HG03103 (cell line): ENCODE measurements around the gene FUT6.

ENCODE experiments used
- ATAC-seq: cut with Tn5 transposase; IDR thresholded peaks from one replicate; pipeline ENCODE4 v1.9.1; 2021; ENCODE audit warnings: low read depth; ENCODE audit not compliant: unreplicated experiment

FUT6 gene

DNA sequence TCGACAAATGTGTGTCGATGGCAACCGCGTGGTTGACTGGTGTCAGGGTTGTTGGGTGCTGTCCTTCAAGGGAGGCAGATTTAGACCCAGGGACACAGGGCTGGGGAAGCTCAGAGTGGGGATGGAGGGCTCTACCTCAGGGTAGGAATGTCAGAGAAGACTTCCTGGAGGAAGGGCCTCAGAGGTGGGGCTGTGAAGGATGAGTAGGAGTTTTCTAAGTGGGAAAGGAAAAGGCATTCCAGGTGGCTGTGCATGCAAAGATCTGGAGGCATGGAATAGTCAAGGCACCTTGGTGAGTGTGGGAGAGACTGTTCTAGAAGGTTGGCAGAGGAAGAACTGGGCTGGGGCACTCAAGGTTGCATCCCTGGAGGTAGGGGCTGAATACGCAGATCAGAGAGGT is 32.6 kb downstream of the FUT6 start:
- no peak for ATAC-seq

DNA sequence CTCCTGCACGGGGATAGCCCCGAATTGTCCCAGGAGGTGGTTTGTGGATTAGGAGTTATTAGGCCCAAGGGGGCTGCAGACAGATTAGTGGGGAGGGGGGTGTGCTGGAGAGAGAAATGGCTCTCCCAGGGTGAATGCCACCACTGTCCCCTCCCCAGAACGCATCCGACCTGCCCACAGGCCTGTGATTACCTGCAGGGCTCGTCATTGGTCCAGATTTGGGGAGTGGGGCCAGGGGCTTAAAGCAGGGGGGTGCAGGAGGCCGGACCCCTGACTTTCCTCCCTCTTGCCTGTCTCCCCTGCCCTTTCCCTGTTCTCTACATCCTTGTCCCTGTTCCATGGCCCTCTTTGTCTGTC is 33.4 kb downstream of the FUT6 start:
- ATAC-seq, result no peak

DNA sequence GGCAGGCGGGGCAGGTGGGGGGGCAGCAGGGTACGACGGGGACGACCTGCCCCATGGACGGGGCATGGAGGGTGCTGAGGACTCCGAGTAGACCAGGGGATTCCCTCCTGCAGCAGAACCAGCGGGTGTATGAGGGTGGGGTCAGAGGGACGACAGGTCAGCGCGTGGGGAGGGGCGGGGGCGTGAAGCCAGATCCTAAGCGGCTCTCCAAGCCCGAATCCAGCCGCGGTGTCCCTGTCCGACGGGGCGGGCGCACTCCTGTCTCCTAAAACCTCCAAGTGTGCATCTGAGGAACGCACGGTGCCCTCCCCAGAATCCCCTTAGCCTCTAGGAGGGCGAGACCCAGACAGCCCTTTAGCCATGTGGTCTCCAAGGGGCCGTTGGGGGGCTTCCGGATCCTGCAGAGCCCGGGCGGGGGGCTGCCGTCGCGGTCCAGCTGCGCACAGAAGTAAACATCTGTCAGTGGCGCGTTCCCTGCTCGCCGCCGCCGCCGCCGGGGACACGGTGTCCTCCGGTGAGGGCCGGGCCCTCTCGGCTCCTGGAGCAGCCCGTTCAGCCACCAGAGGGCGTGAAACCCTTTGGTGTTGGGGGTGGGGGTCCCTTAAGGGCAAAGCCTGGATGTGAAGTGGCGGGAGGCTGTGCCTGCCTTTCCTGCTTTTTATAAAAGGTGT is 33.9 kb downstream of the FUT6 start:
- ATAC-seq, result no peak

DNA sequence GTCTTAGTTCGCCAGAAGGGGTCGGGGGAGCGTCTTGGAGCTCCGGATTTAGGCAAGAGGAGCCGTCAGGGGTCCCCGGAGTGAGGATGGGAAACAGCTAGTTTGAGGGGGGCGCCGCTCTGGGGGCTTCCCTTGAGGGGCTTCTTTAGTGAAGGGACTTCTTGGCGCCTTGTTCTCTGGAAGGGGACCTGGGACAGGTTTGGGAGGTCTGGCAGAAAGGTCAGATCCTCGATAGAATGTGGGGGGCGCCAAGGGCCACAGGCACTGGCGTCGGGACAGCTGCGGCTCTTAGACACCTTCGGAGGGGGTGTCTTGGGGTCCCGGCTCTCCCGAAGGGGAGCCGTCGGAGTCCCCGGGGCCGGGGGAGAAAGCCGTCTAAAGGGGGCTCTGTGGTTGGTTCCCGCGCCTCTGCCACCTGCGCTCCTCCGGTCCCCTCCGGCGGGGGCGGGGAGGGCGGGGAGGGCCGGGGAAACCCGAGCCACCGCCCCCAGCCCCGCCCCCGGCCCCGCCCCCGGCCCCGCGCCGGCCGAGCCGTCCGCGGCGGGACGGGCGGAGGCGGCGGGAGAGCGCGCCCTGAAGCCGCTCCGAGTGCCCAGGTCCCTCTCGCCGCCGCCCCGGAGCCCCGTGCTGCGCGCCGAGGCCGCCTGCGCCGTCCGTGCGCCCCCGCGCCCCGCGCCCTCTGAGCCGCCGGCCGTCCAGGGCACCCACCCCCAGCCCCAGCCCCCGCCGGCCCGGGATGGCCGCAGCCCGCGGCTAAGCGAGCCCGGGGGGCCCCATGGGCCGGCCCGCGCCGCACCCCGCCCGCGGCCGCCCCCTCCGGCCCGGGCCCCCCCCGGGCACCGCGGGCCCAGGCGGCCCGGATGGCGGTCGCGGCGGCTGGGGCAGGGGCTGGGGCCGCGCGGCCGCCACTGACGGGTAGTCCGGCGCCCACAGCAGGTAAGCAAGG is 34.7 kb downstream of the FUT6 start, which contains the start of gene NRTN:
Gene NRTN (plus strand): TSS at position 552 of the 946 bp plus-strand sequence. CDS start 19,099 bp downstream, outside the sequence.
- no peak for ATAC-seq

DNA sequence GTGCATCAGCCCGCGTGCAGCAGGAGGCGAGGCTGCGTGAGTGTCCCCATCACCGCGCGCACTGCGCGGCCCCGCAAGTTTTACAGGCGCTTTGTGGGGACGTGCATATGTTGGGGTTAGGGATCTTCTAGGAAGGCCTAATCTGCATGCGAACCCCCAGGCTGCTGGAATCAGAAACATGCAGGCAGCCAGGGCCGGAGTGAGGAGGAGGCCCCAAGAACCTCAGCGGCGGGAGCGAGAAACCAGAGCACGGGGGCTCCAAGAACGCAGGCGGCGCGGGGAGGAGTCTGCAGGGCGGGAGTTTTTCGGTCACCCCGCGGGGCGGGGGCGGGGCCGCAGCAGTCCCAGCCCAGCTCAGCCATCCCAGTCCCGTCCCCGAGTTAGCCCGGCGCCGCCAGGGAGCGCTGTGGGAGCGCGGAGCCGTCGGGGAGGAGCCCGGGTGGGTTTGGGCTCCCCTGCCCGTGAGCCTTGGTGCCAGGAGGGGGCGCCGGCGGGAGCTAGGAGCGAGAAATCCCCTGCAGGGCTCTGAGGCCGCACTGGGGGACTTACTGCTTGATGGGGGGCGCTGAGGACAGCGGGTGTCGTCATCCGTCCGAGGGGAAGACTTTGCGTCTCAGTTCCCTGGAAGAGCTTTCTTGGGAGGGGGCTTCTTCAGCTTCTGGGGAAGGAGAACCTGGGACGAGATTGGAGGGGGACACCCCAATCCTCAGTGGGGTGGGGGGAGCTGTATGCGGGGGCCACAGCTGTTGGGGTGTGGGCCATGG is 35.6 kb downstream of the FUT6 start:
- peak; percentile 60 for ATAC-seq

DNA sequence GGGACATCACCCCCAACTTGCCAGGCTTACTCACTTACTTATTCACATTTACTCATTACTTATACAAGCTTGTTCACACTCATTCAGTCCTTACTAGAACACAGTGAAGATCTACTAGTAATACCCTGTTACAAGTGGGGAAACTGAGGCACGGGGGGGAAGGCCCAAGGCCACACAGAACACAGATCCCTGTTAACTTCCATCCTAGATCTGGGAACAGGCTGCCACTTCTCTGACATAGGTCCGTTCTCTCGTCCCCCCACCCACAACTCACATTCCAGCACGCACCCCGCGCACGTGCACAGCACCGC is 36.1 kb downstream of the FUT6 start:
- ATAC-seq, result no peak

DNA sequence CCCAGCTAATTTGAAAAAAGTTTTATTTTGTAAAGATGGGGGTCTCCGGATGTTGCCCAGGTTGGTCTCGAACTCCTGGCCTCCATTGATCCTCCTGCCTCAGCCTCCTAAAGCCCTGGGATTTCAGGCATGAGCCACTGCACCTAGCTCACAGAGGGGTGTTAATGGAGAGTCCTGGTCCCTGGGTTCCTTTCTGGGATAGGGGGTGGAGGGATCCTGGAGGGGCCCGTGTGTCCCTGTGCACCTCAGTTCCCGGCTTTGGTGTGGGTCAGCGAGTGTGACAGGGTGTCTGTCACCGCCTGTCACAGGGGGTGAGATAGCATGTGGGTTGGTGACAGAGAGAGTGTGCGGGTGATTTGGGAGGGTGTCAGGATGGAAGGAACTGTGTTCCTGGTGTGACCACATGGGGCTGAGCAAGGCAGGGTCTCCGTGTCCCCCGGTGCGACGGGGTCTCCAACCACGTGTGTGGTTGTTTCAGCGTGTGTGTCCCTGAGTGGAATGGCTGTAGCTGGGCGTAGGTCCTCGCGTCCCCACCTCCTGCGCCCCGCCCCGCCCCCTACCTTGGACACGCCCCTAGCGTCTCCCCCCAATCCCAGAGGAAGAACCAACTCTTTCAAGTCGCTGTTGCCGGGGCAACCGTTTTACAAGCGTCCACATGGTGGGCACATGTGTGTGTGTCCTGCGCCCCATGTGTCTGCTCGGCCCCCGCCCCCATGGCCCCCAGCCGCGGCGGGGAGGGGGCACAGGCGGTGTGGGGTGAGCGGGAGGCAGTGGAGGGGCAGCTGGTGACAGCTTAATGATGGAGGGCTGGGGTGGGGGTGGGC is 37.5 kb downstream of the FUT6 start:
- no peak for ATAC-seq

DNA sequence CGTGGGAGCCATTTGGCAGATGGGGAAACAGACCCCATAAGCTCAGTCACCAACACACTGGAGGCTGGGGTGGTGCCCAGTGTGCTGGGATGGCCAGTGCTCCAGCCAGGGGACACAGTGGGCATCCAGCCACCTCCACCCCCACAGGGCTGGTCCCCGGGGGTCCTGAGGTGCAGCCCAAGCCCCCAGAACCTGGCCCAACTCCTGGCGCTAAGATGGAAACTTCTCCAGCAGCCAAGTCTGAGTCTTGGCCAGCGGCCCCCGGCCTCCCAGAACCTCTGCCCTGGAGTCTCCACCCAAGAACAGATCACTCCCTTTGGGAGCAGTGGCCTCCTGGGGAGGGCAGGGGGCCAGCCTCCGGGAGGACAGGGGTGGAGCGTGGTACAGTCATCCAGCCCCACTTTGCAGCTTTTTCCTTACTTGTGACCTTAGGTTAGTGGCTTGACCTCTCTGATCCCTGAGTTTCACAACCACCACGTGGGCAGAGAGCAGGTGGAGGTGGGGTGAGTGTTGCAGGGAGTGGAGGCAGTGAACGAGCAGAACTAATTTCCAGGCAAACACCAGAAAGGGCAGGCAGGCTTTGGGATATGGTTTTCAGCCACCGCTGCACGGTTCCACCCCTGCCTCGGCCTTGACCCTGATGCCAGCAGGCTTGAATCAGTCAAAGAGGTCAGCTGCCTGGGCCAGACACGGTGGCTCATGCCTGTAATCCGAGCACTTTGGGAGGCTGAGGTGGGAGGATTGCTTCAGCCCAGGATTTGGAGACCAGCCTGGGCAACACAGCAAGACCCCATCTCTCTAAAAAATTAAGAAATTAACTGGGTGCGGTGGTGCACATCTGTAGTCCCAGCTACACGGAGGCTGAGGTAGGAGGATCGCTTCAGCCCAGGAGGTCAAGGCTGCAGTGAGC is 38.9 kb downstream of the FUT6 start:
- no peak for ATAC-seq

DNA sequence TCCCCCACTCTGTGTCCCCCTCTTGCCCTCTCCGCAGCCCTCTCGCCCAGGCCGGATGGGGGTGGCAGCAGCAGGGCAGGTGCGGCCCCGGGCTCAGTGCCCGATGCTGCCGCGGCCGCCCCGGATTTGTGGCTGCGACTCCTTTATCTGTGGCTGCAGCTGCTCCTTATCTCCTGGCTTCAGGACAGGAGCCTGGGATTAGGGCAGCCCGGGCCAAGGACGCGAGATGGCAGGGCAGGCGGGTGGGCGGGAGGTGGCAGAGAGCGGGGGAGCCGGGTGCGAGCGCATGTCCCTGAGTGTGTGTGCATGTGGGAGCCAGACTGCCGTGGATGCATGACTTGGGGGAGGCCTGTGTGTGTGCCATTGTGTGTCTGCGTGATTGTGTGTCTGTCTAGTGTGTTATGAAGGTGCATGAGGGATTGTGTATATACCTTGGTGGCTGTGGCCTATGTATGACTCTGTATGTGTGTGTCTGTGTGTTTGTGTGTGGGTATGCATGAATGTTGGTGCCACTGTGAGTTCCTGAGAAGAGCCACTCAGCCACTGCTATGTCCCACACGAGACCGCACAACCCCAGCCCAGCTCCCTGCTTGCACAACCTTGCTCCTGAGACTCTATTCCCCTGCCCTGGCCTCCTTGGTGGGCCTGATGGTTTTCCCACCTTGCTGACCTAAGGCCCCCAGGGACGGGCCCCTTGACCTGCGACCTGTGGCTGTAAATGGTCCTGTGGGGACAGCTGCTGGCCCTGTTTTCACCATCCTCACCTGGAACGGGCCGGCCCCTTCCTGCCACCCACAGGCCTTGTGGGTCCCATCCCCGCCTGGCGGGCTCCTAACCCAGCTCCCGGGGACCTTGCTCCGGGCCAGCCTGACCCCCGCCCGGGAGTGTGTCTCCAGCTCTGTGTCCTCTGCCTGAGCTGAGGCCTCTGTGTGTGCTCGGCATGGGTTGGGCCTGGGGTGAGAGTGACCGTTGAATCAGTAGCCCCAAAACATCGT is 40.0 kb downstream of the FUT6 start:
- no peak for ATAC-seq

DNA sequence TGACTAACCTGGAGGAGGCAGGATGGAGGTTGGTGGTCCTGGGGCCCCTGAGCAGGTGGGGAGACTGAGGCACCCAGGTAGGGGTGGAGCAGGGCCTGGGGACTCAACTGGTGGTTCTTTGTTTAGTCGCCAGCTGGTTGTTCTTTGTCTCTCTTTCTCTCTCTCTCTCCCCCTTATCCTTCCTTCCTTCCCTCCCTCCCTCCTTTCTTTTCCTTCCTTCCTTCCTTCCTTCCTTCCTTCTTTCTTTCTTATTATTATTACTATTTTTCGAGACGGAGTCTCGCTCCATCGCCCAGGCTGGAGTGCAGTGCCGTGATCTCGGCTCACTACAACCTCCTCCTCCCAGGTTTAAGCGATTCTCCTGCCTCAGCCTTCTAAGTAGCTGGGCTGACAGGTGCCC is 41.3 kb downstream of the FUT6 start:
- ATAC-seq, result no peak

DNA sequence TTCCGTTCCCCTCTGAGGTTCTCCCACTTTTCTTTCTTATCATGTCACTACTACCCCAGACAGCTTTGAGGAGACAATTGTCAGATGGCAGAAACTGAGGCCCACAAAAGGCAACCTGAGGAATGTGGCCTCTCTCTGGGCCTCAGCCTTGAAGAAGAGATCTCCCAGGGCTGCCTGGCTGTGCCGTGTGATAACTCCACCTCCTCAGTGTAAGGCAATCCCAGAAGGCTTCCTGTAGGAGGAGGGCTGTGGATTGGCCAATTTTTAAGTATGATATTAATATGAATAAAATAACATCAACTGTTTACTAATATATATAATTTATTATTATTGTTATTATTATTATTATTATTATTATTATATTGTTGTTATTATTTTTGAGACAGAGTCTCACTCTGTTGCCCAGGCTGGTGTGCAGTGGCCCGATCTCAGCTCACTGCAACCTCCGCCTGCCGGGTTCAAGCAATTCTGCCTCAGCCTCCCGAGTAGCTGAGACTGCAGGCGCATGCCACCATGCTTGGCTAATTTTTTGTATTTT is 44.1 kb downstream of the FUT6 start:
- no peak for ATAC-seq

DNA sequence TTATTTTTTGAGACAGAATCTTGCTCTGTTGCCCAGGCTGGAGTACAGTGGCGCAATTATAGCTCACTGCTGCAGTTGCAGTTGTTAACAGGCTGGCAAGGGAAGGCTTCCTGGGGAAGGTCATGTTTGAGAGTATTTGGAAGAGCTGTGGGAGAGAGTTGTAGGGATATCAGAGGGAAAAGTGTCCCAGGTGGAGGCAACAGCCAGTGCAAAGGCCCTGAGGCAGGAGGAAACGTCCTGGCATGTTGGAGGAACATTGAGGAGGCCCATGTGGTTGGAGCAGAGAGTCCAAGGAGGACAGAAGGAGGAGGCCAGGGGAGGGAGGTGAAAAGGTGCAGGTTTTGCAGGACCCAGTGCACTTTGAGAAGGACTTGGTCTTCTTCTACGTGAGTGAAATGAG is 46.3 kb downstream of the FUT6 start:
- ATAC-seq, result no peak

DNA sequence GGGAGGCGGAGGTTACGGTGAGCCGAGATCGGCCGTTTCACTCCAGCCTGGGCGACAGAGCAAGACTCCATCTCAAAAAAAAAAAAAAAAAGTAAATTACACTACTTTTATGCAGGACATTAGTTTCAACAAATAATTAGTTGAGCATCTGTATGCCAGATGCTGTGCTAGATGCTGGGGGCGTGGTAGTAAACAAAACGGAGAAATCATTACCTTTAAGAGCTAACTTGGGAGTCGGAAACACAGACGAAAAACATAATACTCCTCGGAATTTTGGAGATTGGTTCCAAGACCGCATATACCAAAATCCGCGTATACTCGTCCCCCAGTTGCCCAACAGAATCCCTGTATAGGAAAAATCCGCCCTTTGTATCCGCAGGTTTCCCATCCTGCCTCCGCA is 47.3 kb downstream of the FUT6 start:
- no peak for ATAC-seq

DNA sequence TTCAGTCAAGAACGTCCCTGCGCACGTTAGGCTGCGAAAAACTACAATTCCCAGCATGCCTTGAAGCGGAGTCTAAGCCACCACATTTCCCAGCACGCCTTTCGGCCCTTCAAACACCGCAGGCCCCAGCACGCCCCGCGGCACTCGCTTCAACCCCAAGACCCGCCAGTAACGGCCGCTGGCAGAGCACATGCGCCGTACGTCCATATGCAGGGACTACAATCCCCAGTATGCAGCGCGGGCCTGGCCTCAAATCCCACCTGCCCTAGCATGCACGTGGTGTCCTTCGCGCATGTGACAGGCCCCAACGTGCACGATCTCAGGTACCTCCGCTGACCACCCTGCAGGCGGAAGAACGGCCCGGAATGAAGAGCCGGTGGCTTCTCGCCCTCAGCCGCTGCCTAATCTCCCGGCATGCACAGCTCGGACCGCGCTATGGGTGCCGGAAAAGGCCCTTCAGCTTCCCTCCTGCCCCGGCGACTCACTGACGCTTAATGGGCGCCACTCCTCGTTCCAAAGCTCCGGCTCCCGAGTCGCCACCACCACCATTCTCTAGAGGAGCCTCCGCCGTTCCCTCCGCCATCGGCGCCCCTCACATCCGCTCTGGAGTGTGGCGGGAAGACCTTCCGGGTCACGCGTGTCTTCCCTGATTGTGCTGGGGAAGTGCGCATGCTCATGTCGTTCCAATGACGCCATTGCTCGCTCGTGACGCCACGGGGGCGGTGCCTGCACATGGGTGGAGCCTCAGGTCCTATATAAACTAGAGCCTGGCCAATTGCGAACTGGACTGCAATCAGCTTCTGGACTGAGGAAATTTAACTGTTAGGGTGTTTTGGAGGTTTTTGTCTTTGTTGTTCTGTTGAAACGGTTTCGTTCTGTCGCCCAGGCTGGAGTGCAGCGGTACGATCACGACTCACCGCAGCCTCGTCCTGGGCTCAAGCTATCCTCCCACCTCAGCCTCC is 48.7 kb downstream of the FUT6 start, which contains the start of gene DUS3L:
Gene DUS3L (minus strand): TSS at position 605 of the 962 bp plus-strand sequence. CDS start 22 bp downstream, at position 583.
- peak; percentile 88 for ATAC-seq

DNA sequence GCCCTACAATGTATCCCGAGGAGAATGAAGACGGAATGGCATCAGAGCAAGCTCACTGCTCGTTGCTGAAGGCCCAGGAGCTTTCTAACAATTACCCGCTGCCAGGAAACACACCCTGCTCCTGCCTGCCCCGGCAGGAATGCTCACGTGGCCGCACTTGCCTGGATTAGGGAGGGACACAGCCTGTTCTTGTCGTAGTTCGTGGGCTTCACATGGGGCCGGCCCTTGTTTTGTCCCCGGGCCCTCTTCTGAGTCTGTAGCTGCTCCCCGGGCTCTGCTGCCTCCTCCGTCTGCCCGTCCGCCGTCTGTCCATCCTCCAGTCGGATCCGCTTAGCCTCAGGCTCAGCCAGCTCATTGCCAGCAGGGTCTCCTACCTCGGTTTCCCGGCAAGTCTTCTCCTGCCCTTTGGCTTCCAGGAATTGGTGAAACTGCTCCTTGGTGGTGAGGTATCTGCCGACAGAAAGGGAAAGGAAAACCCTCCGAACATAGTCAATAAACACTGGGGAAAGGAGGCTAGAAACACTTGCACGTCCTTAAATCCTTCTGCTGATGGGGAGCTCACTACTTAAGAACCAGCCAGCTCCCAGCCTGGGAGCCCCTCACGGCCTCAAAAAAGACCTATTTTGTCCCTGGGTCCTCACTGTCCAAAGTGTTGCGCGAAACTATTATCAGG is 49.5 kb downstream of the FUT6 start:
- ATAC-seq, result no peak

DNA sequence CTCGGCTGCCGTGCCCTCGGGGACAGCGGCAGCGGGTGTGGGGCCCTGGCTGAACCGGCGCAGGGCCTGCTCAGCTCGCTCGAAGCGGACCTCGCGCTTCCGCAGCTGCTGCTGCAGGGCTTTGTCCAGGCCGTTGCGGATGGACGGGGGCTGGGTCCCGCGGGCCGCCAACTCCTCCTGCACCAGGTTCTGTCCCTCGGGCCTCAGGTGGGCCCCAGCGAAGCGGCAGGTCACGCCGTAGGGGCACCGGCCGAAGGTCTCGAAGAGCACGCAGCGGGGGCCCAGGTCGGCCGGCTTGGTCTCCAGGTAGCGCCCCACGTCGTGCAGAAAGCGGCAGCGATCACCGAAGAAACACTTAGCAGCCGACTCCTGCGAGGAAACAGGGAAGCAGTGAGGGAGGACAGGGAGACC is 50.1 kb downstream of the FUT6 start:
- ATAC-seq, result no peak
